ENCODE results near the gene MOK.
A peak's percentile ranks its signal among the peaks of the same experiment; 100 is the strongest.
"Not testable (repeated sequence)": the region's sequence is repeated elsewhere in the genome, so short reads cannot be mapped to it uniquely, and the experiment has no call there.

MOK gene

DNA sequence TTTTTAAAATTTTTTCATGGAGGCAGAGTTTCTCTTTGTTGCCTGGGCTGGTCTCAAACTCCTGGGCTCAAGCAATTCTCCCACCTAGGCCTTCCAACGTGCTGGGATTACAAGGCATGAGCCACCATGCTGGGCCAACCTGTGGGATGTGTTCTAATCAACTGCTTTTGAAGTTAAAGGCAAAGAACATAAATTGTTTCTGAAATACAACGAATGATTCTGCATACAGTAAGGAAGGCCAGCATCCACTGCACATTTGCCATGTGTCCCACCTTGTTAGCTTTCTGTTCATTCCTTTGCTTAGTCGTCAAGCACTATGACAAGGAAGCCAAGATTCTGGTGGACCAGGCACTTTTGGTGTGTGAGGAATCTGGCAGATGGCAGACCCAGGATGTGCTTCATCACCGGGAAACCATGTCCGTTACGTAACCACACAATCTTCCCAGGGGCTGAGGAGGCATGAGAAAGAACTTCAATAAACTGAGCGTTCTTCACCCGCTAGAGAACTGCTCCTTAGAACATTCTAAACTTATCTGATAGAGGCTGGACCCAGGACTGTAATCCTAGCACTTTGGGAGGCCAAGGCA is 24.5 kb downstream of the MOK start:
- DNase-seq = no peak

DNA sequence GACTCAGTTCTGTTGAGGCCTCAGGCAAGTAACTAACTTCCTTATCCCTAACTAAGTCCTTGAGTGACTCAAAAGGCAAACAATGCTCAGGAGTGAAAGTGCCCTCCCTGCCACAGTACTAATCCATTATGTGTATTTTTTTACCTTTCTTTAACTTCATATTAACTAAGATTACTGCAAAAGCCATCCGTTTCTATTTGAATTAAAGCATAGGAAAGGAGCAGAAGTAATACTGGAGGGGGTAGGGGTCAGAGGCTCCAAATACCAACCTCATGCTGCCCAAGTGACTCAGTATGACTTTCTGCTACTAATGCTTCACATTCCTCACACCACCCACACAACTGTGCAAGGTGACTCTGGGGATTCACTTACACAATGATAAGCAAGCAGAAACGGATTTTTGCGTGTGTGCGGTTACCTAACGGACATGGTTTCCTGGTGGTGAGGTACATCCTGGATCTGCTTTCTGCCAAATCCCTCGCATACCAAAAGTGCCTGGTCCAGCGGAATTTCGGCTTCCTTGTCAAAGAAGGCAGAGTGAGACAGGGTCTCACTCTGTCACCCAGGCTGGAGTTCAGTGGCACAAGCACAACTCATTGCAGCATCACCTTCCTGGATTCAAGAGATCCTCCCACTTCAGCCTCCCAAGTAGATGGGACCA is 25.1 kb downstream of the MOK start:
- DNase-seq = no peak

DNA sequence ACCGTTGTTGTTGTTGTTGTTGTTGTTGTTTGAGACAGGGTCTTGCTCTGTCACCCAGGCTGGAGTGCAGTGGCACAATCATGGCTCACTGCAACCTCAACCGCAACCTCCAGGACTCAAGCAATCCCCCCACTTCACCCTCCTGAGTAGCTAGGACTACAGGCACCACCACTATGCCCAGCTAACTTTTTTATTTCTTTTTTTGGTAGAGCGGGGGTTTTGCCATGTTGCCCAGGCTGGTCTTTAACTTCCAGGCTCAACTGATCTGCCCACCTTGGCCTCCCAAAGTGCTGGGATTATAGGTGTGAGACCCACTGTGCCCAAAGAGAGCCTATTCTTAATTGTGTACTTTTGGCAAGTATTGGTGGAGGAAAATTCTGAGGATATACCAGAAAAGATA is 25.7 kb downstream of the MOK start:
- DNase-seq = no peak

DNA sequence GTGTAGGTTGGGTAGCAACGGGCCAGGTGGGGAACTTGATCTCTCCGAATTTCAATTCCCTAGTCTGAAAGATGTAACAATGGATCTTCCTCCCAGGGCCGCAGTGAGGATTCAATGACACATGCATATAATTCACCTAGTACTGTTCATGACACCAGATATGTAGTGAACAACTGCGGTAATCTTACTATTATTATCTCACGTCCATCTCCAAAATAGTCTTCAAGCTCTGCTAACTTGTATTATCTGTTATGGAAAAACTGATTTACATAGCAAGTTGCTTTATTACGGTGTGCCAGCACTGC is 26.4 kb downstream of the MOK start:
- no peak for DNase-seq

DNA sequence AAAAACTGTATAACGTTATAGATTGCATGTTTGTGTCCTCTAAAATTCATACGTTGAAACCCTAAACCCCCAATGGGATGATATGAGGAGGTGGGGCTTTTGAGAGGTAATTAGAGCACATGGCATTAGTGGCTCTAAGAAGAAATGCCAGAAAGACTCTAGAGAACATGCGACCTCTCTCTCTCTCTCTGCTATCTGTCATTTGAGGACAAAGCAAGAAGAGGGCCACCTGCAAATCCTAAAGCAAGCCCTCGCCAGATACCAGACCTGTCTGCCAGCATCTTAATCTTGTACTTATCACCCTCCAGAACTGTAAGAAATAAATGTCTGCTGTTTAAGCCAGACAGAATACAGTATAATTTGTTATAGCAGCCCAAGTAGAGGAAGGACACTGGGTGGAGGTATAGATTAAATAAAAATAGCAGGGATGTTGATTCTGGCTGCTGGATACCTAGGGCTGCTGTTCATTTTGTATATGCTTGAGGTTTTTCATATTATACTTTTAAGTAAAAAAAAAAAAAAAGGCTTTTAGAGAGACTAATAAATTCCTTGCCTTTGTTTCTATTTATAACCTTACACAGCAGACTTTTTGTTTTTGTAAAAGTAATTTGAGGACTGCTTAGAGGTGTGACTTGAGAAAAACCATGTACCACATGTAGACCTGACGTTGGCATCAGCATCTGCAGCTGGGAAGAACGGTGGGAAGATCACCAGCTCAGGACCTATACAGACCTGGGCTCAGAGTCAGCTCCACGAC is 26.9 kb downstream of the MOK start:
- no peak for DNase-seq

DNA sequence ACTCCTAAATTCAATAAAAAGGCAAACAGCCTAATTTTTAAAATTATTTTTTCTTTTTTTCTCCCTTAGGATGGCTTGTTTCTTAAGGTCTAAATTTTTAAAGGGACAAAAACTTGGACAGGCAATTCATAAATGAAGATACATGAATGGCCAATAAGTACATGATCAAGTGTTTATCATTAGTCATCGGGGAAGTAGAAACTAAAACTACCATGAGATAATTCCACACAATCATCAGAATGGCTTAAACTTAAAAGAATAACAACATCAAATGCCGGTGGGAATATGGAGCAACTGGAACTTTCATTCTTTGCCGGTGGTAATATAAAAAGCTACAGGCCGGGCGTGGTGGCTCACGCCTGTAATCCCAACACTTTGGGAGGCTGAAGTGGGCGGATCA is 29.1 kb downstream of the MOK start:
- no peak for DNase-seq

DNA sequence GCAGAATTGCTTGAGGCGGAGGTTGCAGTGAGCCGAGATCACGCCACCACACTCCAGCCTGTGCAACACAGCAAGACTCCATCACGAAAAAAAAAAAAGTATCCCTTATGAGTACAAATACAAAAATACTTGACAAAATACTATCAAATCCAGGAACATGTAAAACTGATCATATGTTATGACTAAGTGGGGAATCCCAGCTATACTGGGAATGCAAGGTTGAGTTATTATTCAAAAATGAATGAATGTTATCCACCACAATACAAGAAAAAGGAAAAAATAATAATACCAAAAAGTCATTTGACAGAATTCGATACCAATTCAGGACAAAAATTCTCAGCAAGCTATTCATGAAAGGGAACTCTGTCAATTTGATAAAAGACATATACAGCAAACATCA is 32.6 kb downstream of the MOK start:
- DNase-seq = no peak

DNA sequence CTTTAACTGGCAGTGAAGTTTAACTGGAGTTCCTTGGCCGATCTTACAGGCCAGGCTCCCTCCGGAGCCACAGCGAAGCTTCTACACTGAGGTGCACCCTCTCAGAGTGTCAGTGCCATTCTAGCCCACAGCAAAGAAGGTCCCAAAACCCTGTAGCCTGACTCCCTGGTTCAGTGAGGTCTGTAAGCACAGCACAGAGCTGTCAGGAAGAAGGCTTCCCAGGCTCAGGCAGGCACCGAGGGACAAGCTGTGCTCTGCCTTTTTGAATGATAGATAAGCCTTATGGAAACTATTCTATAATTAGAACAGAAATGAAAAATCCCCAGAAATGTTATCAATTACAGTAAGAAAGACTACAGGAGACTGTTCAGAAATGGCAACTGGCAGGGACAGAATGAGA is 40.2 kb downstream of the MOK start:
- no peak for DNase-seq

DNA sequence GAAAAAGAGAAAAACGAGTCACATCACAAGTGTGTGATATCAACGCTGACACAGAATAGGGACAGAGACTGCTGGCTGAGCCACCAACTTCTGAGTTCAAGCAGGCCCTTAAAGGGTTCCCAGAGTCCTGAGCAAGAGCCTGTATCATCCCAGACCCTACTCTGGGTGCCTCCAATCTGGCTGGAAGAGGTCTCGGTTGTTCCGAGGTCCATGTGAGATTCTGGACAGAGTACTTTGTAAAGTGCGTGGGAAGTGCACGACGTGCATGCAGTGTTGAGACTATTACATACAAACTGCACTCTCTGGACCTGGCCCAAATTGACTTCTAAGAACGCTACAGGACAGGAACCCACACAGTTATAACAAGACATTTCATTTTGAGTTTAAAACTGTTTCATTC is 40.6 kb downstream of the MOK start:
- DNase-seq = no peak

DNA sequence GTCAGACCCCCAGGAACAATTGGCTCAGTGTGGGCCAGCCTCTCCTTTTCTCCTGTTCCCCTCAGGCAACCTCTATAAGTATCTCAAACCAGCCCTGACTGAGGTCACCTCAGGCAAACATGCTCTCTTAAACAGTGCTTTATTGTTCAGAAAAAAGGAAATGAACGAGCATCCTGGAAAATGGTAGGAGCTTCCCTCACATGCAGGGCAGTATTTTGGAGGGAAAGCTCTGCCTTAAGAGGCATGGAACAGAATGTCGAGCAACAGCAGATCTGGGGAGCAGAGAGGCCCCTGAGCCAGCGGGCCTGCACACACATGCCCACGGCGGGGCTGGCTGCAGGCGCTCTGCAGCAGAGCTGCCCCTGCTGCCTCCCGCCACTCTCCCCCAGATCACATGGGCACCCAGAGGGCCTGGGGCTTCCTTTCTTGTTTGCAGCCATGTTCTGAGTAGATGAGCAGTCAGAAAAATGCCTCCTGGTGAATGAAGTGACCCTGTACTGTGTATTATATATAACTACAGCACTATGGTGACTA is 42.0 kb downstream of the MOK start:
- DNase-seq = peak; percentile 75

DNA sequence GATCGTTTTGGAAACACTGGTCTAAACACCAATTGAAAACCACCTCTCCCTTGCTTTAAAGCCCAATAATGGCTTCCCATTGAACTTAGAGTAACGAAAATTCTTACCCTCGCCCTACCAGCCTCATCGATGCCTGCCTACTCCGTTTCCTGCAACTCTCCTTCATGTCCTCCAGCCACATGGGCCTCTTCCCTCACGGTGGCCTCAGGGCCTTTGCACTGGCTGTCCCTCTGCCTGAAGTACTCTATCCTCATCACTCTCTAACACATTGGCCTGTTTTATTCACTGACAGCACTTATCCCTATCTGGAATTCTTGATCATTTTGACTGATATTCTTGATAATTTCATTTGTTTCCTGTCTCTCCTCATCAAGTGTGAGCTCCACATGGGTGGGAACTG is 46.8 kb downstream of the MOK start:
- DNase-seq = no peak

DNA sequence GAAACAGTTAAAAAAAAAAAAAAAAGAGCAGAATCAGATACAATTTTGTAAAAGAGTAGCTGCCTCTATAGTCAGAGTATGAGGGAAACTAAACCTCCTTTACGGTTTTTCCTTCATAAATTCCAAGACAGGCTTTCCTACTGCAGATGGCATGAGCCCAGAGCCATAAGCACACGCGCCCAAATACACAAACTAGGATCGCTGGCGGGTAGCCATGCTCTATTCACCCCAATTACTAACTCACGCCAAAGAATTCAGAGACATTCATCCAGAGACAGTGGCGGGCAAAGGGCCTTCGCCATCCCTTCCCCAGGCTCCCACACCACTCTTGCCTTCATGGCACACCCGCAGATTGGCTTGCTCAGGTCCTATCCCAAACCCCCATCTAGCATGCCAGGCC is 48.2 kb downstream of the MOK start:
- no peak for DNase-seq

DNA sequence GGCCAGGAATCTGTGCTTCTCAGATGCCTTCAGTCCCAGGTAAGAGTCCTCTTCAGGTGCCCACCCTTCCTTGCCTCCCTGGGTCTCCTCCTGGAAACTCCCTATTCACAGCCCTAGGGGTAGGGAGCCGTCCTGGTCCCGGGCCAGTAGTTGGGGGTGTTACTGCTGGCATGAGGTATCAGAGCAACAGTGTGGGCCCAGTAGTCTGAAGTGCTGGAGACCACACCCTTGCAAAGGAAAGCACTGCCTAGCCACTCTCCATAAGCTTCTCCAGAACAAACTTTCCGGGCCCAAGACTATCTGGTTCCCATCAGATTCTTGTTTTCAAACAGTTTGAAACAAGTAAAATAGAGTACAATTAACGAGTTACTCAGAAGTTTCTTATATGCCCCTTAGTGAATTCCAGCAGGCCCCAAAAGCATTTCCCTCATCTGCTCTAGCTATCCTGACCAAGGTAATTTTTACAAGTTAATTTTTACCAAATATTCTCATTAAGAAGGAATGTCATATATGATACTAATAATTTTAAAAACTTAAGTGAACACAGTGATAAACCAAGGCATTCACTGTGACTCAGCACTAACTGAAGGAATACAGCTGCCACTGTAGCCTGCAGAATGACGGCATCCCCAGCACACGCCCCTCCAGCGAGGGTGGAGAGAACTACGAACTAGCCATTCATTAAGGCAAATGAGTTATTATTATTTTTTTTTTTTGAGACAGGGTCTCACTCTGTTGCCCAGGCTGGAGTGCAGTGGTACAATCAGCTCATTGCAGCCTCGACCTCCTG is 49.4 kb downstream of the MOK start:
- no peak for DNase-seq

DNA sequence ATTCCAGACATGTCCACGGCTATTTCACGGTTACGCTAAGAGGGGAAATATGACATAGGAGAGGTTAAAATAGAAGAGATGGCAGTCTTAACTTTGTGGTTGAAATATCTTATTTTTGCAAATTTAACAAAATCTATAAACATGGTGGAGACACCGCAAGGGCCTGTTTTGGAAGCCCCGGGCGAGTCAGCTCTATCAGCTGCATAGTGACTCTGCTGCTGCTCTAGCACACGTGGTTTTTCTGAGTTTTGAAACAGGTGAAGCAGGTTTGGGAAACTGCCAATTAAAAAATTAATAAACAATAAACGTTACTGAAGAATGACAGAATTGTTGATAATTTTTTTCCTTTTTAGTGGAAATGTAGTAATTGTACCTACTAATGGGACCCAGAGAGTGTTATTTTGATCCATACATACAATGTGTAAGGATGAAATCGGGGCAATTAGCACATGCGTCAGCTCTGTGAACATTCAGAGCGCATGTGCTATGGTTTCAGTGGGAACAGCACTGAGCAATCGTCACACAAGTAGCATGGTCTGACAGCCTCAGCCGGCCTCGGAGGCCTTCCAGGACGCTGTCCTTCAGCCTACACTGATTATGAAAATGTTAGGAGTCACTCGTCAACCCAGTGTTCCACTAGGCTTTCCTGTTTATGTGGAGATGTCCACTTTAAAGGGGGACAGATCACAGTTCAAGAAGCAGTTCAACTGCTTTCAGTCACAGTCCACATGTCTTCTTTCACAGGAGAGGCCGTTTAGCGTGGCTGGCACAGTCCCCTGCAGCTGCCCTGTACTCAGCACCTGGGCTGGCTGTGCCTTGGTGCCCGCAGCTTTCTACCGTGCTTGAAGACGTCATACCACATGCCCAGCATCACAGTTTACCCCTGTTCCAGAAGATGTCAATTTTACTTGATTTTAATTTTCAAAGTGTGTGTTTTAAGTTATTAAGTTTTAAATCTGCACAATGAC is 51.8 kb downstream of the MOK start:
- DNase-seq = no peak

DNA sequence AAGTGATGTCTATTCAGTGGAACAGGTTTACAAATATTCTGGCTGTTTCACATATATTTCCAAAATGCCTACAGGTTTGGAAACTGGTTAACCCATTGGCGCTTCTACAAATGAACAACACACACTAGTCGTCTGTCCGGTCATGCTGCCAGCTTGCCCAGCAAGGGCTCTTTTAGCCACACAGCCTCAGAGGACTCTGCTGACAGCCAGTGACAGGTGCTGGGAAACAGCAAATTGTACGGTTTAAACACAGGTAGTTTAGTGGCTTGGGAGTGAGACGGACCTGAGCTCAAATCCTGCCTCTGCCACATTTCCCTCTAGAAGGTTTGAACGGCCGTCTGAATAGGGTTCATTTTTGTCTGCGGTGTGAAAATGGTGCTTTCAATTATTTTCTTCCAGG is 53.8 kb downstream of the MOK start:
- no peak for DNase-seq

DNA sequence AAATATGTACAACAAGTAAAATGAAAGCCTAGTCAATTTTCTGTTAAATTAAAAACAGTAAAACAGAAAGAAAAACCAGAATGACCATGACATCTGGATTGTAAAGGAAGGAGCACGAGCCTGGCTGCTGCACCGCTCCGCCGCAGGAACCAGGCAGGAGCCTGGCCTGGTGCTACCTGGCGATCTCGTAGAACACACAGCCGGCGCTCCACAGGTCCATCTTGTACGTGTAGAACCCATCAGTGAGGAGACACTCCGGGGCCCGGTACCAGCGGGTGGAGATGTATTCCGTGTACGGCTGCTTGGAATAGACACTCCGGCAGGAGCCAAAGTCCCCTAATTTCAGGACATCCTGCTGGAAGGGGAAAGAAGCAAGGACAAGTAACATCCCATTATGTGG is 54.3 kb downstream of the MOK start:
- no peak for DNase-seq

DNA sequence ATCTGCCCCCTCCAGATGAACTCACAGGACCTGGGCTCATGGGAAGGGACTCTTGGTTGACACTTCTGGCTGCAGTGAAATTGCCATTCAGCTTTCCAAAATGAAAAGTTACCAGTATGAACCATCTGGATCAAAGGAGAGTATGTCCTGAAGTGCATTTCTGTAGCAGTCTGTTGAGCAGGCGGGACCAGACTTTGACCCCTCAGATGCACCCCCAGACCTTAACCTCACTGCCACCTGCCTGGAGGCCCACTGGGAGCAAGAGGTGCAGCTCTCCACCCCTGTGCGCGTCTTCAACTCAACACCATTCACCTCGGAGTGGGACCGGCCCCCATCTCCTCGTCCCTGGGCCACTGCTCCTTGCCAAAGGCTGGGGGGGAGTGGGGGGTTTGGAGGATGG is 55.0 kb downstream of the MOK start:
- DNase-seq = no peak

DNA sequence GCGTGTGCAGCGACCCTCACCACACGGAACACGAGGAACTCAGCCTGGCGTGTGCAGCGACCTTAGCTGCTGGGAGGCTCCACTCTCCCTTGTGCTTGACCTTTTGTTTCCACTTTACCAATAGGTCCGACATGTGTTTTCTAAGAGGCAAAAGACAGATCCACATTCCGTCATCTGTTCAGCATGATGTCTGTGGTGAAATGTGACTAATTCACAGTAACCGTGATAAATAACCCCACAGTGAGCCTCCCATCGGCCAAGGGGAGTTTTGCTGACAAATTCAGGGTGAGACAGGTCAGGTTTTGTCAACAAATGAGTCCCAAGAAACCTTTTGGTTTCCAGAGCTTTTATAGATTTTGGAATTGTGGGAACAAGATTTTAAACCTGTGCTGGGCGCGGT is 55.9 kb downstream of the MOK start:
- DNase-seq = no peak

DNA sequence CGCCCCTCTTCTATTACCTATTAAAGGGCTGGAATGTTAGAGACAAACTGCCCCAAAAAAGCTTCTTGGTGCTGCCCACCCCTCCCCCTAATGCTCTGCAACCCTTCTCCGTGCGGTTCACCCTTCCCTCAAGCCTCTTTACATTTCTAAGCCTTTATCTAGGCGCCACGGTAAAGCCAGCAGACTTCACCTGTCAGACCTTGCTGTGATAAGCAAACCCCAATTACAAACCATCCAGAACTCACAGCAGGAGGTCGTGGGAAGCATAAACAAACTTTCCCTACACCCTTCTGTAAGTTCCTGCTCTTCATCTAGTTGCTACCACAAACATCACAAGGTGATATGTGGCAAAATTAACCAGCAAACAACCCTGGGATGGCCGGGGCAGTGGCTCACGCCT is 56.8 kb downstream of the MOK start:
- DNase-seq = peak; percentile 81

DNA sequence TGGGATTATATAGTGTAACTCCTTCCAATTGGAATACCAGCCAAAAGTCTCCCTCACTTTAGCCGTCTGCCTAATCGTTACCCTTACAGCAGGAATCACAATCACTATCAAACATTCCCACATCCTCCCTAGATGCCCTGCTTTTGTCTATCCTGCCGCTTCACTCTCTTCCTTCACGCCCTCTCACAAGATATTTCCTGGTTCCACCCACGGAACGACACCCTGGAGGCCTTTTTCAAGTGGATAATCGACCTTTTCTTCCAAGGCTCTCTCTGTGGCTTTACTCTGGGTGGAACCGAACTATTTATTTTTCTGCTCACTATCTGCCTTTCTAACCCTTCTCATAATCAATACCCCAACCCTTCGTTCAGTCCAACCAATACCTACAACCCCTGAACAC is 58.9 kb downstream of the MOK start:
- no peak for DNase-seq

DNA sequence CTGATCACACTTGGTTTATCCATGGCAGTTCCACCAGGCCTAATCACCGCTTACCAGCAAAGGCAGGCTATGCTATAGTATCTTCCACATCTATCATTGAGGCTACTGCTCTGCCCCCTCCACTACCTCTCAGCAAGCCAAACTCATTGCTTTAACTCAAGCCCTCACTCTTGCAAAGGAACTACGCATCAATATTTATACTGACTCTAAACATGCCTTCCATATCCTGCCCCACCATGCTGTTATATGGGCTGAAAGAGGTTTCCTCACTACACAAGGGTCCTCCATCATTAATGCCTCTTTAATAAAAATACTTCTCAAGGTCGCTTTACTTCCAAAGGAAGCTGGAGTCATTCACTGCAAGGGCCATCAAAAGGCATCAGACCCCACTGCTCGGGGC is 61.2 kb downstream of the MOK start:
- not testable (repeated sequence) for DNase-seq

DNA sequence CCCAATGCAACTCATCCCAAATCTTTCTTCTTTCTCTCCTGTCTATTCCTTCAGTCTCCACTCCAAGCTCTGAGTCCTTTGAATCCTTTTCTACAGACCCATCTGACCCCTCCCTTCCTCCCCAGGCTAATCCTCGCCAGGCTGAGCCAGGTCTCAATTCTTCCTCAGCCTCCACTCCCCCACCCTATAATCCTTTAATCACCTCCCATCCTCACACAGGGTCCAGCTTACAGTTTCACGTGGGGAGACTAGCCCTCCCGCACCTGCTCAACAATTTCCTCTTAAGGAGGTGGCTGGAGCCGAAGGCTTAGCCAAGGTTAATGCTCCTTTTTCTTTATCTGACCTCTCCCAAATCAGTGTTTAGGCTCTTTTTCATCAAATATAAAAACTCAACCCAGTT is 63.8 kb downstream of the MOK start:
- no peak for DNase-seq

DNA sequence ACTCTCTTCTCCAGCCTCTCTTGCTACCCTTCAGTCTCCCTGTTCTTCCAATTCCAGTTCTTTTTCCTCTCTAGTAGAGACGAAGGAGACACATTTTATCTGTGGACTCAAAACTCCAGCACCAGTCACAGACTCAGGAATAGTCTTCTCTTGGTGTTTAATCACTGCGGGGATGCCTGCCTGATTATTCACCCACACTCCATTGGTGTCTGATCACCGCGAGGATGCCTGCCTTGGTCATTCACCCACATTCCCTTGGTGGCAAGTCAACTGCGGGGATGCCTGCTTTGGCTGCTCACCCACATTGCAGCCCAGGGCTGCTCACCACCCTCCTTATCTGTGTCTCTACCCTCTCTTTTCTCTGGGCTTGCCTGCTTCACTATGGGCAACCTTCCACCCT is 64.5 kb downstream of the MOK start:
- not testable (repeated sequence) for DNase-seq
